NB4 (cell line): Measurements from ENCODE around the gene CPNE1.

Experiments used
- CTCF ChIP-seq: IDR thresholded peaks from one replicate; pipeline ENCODE4 v1.5.1; 2012; ENCODE audit warnings: low read depth, low read length
- POLR2A ChIP-seq: IDR thresholded peaks from 2 replicates; pipeline ENCODE4 v1.6.1; 2011; ENCODE audit warnings: mild to moderate bottlenecking; ENCODE audit not compliant: insufficient read length; ENCODE audit errors: extremely low read depth
- TF ChIP-seq, protein P1 (sequence below): IDR thresholded peaks from 2 replicates; pipeline ENCODE4 v1.6.1; 2011; ENCODE audit warnings: low read depth, low read length

DNA sequence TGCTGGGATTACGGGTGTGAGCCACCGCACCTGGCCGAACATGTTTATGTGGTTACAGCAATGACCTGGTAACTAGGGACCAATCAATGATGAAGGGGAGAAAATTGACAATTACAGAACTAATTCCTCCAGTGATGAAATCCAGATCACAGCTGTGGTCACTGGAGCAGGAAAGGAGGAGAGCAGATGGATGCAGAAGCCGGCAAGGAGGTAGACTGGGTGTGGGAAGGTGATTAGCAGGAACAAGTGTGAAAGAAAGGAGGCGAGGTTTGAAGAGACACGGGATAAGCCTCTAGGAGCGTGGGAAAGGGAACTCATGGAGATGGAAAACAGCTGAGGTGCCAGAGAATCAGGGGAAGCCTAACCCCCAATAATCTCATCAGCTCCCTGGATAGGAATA, 66.2 kb downstream of the CPNE1 start:
- TF ChIP-seq POLR2A (no peak), CTCF (no peak)
- TF ChIP-seq, protein P1, sequence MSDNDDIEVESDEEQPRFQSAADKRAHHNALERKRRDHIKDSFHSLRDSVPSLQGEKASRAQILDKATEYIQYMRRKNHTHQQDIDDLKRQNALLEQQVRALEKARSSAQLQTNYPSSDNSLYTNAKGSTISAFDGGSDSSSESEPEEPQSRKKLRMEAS = no peak
